Calu3 (cell line): Measurements from ENCODE around the gene LARP1. TPM values are rescaled to one million over a fixed set of nuclear protein-coding genes. Genes with fewer than 3 reads are reported as not detected.
A peak's percentile ranks its signal among the peaks of the same experiment; 100 is the strongest.

Experiments used
- BruUV-seq: library from RNA; stranded (reverse); fragments of 400-500 nt; replicated peaks from 2 replicates; lab custom pipeline; 2021; lab: Mats Ljungman, UMichigan
- CTCF ChIA-PET: fragments of 300-600 bp; sonication (Branson Sonifier 250); formaldehyde crosslinking; loops from one replicate; lab custom pipeline; 2022; ENCODE audit warnings: antibody characterized with exemption; lab: Charles Lee
- DNase-seq: peaks from one replicate; pipeline ENCODE4 v3.0.0; 2022
- H3K27ac Mint-ChIP-seq: one replicate; pipeline ENCODE4 v1.8.0; 2022; ENCODE audit warnings: mixed read lengths; ENCODE audit not compliant: unreplicated experiment
- H3K27me3 Mint-ChIP-seq: one replicate; pipeline ENCODE4 v1.8.0; 2022; ENCODE audit warnings: mixed read lengths; ENCODE audit not compliant: unreplicated experiment
- H3K36me3 Mint-ChIP-seq: one replicate; pipeline ENCODE4 v1.8.0; 2022; ENCODE audit warnings: mild to moderate bottlenecking, moderate library complexity, mixed read lengths; ENCODE audit not compliant: insufficient read depth, unreplicated experiment
- H3K4me1 Mint-ChIP-seq: one replicate; pipeline ENCODE4 v1.8.0; 2022; ENCODE audit warnings: mild to moderate bottlenecking, low read depth, mixed read lengths; ENCODE audit not compliant: unreplicated experiment
- H3K4me3 Mint-ChIP-seq: one replicate; pipeline ENCODE4 v1.8.0; 2022; ENCODE audit warnings: mild to moderate bottlenecking, low read depth, moderate library complexity, mixed read lengths; ENCODE audit not compliant: unreplicated experiment
- H3K9me3 Mint-ChIP-seq: one replicate; pipeline ENCODE4 v1.8.0; 2022; ENCODE audit warnings: low read depth, mixed read lengths; ENCODE audit not compliant: unreplicated experiment
- CTCF ChIP-seq: fragments of 200-600 bp; IDR thresholded peaks from one replicate; pipeline ENCODE4 v1.8.0; 2022; ENCODE audit warnings: antibody characterized with exemption; ENCODE audit not compliant: unreplicated experiment
- intact Hi-C: fragments of 100-400 bp; cut with micrococcal nuclease; formaldehyde crosslinking; loops from one replicate; pipeline ENCODE4 v1.10.0; 2022; ENCODE audit not compliant: unreplicated experiment
- total RNA-seq: library from RNA; stranded (reverse); gene quantifications from 2 replicates; pipeline ENCODE4 v1.2.3, GENCODE V29; 2022

The LARP1 gene
- total RNA-seq, 1 experiment from 2014 or later = 339 TPM

- Mint-ChIP-seq H3K4me1 (peaks cover 31% of the 10 kb centered on the region), H3K27me3 (no peaks in the 10 kb centered on the region), H3K27ac (peak overlapping the region; percentile 97), H3K4me3 (peak overlapping the region; percentile 80), H3K36me3 (peaks cover 53% of the 10 kb centered on the region), H3K9me3 (no peaks in the 10 kb centered on the region)
- DNase-seq = peak; percentile 12
- no peak for TF ChIP-seq CTCF
- TSS peak; percentile 77 for BruUV-seq
- CTCF ChIA-PET = interaction anchor here (0.6 to 1.8 kb wide), 2 partner anchors 45 to 71 kb away, joined by 4 read pairs; no protein-coding TSS in a partner anchor
- intact Hi-C loops = no loop called here
These were observed 1.4 kb upstream of the LARP1 start for GRCh38 chr5:154753792-154754191.

DNA sequence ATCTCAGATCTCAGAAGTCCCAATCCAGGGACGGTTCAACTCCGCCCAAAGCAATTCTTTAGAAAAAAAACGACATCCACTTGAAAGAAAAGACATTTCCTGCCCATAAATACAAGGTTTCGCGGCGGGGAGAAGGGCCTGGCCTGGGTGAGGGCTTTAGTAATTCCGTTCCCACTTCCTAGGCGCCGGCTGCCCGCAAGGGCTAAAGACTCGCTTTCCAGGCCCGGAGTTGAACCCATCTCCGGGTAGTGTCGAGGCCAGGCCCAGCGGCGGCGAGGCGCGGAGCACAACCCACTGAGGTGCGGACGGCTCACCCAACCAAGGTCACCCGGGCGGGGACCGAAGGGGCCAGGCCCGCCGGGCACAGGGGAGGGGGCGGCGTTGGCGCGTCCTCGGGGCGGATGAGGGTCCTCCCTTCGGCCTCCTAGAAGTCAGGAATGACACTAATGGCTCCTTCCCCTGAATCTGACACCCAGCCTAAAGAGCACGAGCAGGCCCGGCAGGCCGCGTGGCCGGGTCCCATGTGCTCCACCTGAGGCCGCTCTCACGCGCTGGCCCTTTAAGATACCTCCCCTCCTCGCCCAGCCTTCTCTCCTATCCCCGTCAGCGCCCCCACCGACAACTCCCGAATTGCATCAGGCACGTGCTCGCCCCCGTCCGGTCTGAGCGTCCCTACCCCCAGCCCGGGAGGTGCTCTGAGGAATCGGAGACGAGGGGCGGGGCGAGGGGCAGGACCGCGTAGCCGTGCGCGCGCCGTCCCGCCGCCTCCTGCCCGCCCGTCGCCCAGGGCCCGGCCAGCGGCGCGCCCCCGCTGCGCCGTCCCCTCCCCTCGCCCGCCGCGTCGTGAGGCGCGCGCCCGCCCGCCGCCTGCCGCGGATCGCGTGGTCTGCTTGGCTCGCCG, 467 bp upstream of the LARP1 start:
- no TSS peak for BruUV-seq
- Mint-ChIP-seq H3K36me3 (peaks cover 60% of the 10 kb centered on the region), H3K9me3 (no peaks in the 10 kb centered on the region), H3K4me3 (peak overlapping the region; percentile 80), H3K4me1 (peaks cover 40% of the 10 kb centered on the region), H3K27me3 (no peaks in the 10 kb centered on the region), H3K27ac (peak overlapping the region; percentile 97)
- DNase-seq = peak; percentile 100
- CTCF ChIA-PET = interaction anchor here (1.8 kb wide), 1 partner anchor 72 kb away, joined by 4 read pairs; no protein-coding TSS in a partner anchor
- peak; percentile 59 for TF ChIP-seq CTCF
- intact Hi-C loops = loop anchor here (1.0 kb wide), 1 partner anchor 72 kb away; no protein-coding TSS in a partner anchor

DNA sequence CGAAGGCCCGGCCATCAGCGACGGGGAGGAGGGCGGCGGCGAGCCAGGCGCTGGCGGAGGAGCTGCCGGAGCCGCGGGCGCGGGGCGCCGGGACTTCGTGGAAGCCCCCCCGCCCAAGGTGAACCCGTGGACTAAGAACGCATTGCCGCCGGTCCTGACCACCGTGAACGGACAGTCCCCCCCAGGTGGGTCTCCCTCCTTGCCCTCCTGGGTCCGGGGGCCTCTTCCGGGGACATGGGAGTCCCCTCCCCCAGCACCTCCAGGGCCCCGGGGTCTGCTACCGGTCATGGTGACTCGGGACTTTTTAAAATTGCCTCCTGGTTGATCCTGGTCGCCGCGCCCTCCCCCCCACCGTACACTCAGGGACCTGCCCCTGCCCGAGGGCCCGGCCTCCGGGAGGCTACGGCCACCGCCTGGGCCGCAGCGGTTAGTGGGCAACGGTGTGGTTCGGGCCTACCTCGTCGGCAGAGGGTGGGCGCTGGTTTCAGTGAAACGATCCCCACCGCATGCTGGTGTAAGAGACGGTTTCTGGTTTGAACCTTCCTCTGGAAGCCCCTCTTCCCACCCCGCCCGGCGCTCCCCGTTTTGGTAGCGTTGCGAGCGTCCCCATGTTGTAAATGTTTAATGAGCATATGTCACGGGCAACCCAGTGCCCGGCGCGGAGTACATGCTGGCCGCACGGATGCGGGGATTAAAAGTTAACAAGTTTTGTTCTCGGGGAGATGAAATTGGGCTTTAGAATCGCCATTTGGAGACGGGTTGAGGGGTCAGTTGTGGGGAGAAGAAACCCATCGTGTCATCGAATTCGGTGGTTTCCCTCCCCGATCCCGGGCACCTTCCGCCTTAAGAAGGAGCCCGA, 1.1 kb downstream of the LARP1 start:
- Mint-ChIP-seq H3K27ac (peak overlapping the region; percentile 85), H3K36me3 (peaks cover 60% of the 10 kb centered on the region), H3K4me3 (peak overlapping the region; percentile 80), H3K27me3 (no peaks in the 10 kb centered on the region), H3K4me1 (peaks cover 54% of the 10 kb centered on the region), H3K9me3 (no peaks in the 10 kb centered on the region)
- no peak for TF ChIP-seq CTCF
- BruUV-seq = no TSS peak
- CTCF ChIA-PET = no interaction called here
- intact Hi-C loops = no loop called here
- DNase-seq = peak; percentile 72
